HepG2 (cell line): ENCODE data around the gene LEAP2. TPM values are rescaled to one million over a fixed set of nuclear protein-coding genes. Genes with fewer than 3 reads are reported as not detected.

Experiments used
- ATF4 ChIP-seq, 2 experiments: fragments of 450-650 bp in 1 of 2; sonication (generic) in 1 of 2; formaldehyde crosslinking; IDR thresholded peaks; 2 replicates each; pipeline versions ENCODE4 v1.5.0 to v1.8.0; 2020 to 2022; ENCODE audit warnings: mild to moderate bottlenecking in 1 of 2, missing genetic modification reagents in 1 of 2
- DBP ChIP-seq: sonication (generic); formaldehyde crosslinking; IDR thresholded peaks from 2 replicates; pipeline ENCODE4 v1.4.0; 2020; ENCODE audit warnings: missing genetic modification reagents; ENCODE audit errors: not compliant biosample characterization
- FOXO1 ChIP-seq: sonication (generic); formaldehyde crosslinking; IDR thresholded peaks from 2 replicates; pipeline ENCODE4 v1.4.0; 2020; ENCODE audit warnings: missing genetic modification reagents
- GATA4 ChIP-seq: sonication (generic); IDR thresholded peaks from 2 replicates; pipeline ENCODE4 v1.6.1; 2016; ENCODE audit warnings: antibody characterized with exemption, low read depth, borderline replicate concordance
- HNF1A ChIP-seq, 2 experiments: sonication (generic) in 1 of 2; formaldehyde crosslinking in 1 of 2; IDR thresholded peaks; 2 replicates each; pipeline versions ENCODE4 v1.4.0 to v1.6.1; 2016 to 2020; ENCODE audit warnings: borderline replicate concordance in 1 of 2, low read depth in 1 of 2, mild to moderate bottlenecking in 1 of 2, missing genetic modification reagents in 1 of 2
- KAT7 ChIP-seq: IDR thresholded peaks from 2 replicates; pipeline ENCODE4 v1.6.1; 2018; ENCODE audit warnings: borderline replicate concordance, missing compliant biosample characterization
- MEIS1 ChIP-seq: sonication (generic); formaldehyde crosslinking; IDR thresholded peaks from 2 replicates; pipeline ENCODE4 v1.9.0; 2021; ENCODE audit warnings: mild to moderate bottlenecking, missing genetic modification reagents, moderate library complexity, borderline replicate concordance
- PHB2 ChIP-seq: fragments of 450-650 bp; IDR thresholded peaks from 2 replicates; pipeline ENCODE4 v1.6.1; 2018; ENCODE audit not compliant: partially characterized antibody
- RBFOX2 ChIP-seq: fragments of 200-400 bp; formaldehyde crosslinking; IDR thresholded peaks from 2 replicates; pipeline ENCODE4 v1.6.1; 2017; ENCODE audit warnings: low read depth, mild to moderate bottlenecking, low read length
- RORA ChIP-seq: sonication (generic); formaldehyde crosslinking; IDR thresholded peaks from 2 replicates; pipeline ENCODE4 v1.5.0; 2020; ENCODE audit warnings: mild to moderate bottlenecking, missing genetic modification reagents, moderate library complexity
- SIX1 ChIP-seq: sonication (generic); formaldehyde crosslinking; IDR thresholded peaks from 2 replicates; pipeline ENCODE4 v1.4.0; 2020; ENCODE audit warnings: missing genetic modification reagents, borderline replicate concordance
- SMC3 ChIP-seq: IDR thresholded peaks from 2 replicates; pipeline ENCODE4 v1.6.1; 2011; ENCODE audit warnings: low read length, improper control_type of control experiment
- XRCC5 ChIP-seq: fragments of 200-400 bp; formaldehyde crosslinking; optimal IDR thresholded peaks from 2 replicates; pipeline ENCODE3; 2017; ENCODE audit warnings: mild to moderate bottlenecking, low read length
- ZFP41 ChIP-seq: sonication (generic); formaldehyde crosslinking; IDR thresholded peaks from 2 replicates; pipeline ENCODE4 v1.4.0; 2020; ENCODE audit warnings: mild to moderate bottlenecking, missing genetic modification reagents, borderline replicate concordance
- ZKSCAN1 ChIP-seq: fragments of 150-350 bp; IDR thresholded peaks from 2 replicates; pipeline ENCODE4 v1.6.1; 2014; ENCODE audit warnings: low read length
- ZKSCAN5 ChIP-seq: sonication (generic); formaldehyde crosslinking; IDR thresholded peaks from 2 replicates; pipeline ENCODE4 v1.5.1; 2020; ENCODE audit warnings: mild to moderate bottlenecking, missing genetic modification reagents
- ZNF709 ChIP-seq: sonication (generic); formaldehyde crosslinking; IDR thresholded peaks from 2 replicates; pipeline ENCODE4 v1.5.0; 2020; ENCODE audit warnings: mild to moderate bottlenecking, missing genetic modification reagents
- ZSCAN22 ChIP-seq: sonication (generic); formaldehyde crosslinking; IDR thresholded peaks from 2 replicates; pipeline ENCODE4 v1.4.0; 2020; ENCODE audit warnings: mild to moderate bottlenecking, missing genetic modification reagents
- ZUFSP ChIP-seq: sonication (generic); formaldehyde crosslinking; IDR thresholded peaks from 2 replicates; pipeline ENCODE4 v1.9.0; 2021; ENCODE audit warnings: missing genetic modification reagents, mild to moderate bottlenecking, borderline replicate concordance
- polyA plus RNA-seq, 8 experiments: library from polyadenylated mRNA; depleted of rRNA in 3 of 8; stranded (reverse) in 7 of 8; unstranded in 1 of 8; fragments of >200 nt; fragmentation: Illumina TruSeq in 4 of 8; extraction: Trizol in 4 of 8; gene quantifications; 2 replicates each; pipeline versions ENCODE4 v1.2.1 to v1.2.3, GENCODE V29; 2011 to 2016; ENCODE audit warnings: low read depth in 4 of 8, missing spikeins in 1 of 8, mixed read lengths in 1 of 8; ENCODE audit not compliant: insufficient read depth in 1 of 8
- total RNA-seq, 5 experiments: library from RNA; depleted of rRNA; stranded (reverse); fragments of >200 nt; fragmentation: Illumina TruSeq; extraction: Trizol; gene quantifications; 2 replicates each; pipeline ENCODE4 v1.2.3, GENCODE V29; 2016; ENCODE audit warnings: low read depth in 1 of 5

The LEAP2 gene
- total and polyA plus RNA-seq, 2 of the 13 experiments (the other 11 are each of a cell fraction or from before 2014, with no cell fraction given): 23.9 to 51.9 TPM

- no peak for TF ChIP-seq ZSCAN22
- no peak for TF ChIP-seq KAT7 (CRISPR knock-in tag)
- no peak for TF ChIP-seq ZFP41 (CRISPR knock-in tag)
- TF ChIP-seq ZKSCAN1: 0 out of 2 replicates have a peak, but pooled peaks have one; percentile 23
- no peak for TF ChIP-seq PHB2
- TF ChIP-seq RORA: no peak
- TF ChIP-seq HNF1A (IDR thresholded peaks at IDR 0.05; ENCODE audit: low read depth): peak; percentile 56; the same call in 1 of the 2 replicates
- TF ChIP-seq HNF1A (CRISPR knock-in tag; IDR thresholded peaks at IDR 0.05; ENCODE audit: borderline replicate concordance): peak; percentile 40; the same call in 1 of the 2 replicates
- TF ChIP-seq GATA4: peak; percentile 57; the same call in 1 of the 2 replicates
- TF ChIP-seq MEIS1 (CRISPR knock-in tag): no peak; the same call in 1 of the 2 replicates
- TF ChIP-seq ZKSCAN5: no peak
- no peak for TF ChIP-seq XRCC5
- no peak for TF ChIP-seq ZNF709 (CRISPR knock-in tag)
- TF ChIP-seq FOXO1 (CRISPR knock-in tag): peak; percentile 80; the same call in 1 of the 2 replicates
- TF ChIP-seq SMC3: peak; percentile 34; the same call in 1 of the 2 replicates
- no peak for TF ChIP-seq ZUFSP (CRISPR knock-in tag)
- TF ChIP-seq RBFOX2: peak; percentile 44; the same call in 1 of the 2 replicates
- TF ChIP-seq ATF4 (CRISPR knock-in tag; IDR thresholded peaks at IDR 0.05): peak in 1 of 2 experiments; percentile 64; a peak in 1 of 4 replicates
- no peak for TF ChIP-seq DBP (CRISPR knock-in tag)
- TF ChIP-seq SIX1 (CRISPR knock-in tag): no peak
Observed at GRCh38 chr5:132839426-132840301, 33.8 kb upstream of the LEAP2 start (continued).
